Activated CD8-positive, alpha-beta T cell treated with anti-CD3 and anti-CD28 coated beads, Interleukin-2, amount 10 ng/mL, durations not matched to agents 7 days and 5 days (primary cell): ENCODE measurements around the gene STIM2. TPM values are rescaled to one million over a fixed set of nuclear protein-coding genes. Genes with fewer than 3 reads are reported as not detected.
"Not testable (repeated sequence)": the region's sequence is repeated elsewhere in the genome, so short reads cannot be mapped to it uniquely, and the experiment has no call there.

Experiments
- ATAC-seq: fragments of 150-1000 bp; cut with Tn5 transposase; one replicate; pipeline ENCODE4 v1.10.0; 2021; ENCODE audit warnings: moderate library complexity
- CTCF ChIA-PET: fragments of 350-600 bp; sonication (Branson Sonifier 250); formaldehyde crosslinking; loops from one replicate; lab custom pipeline; 2021; ENCODE audit warnings: antibody characterized with exemption; lab: Charles Lee
- POLR2A ChIA-PET: fragments of 350-600 bp; sonication (Branson Sonifier 250); formaldehyde crosslinking; loops from one replicate; lab custom pipeline; 2021; ENCODE audit warnings: antibody characterized with exemption; lab: Charles Lee
- DNase-seq: peaks from one replicate; pipeline ENCODE4 v3.0.0-alpha.2; 2020
- H3K27ac Mint-ChIP-seq: one replicate; pipeline ENCODE4 v1.8.0; 2021; ENCODE audit warnings: mild to moderate bottlenecking, mixed read lengths
- H3K27me3 Mint-ChIP-seq: one replicate; pipeline ENCODE4 v1.8.0; 2021; ENCODE audit warnings: low read depth, mixed read lengths
- H3K36me3 Mint-ChIP-seq: one replicate; pipeline ENCODE4 v1.8.0; 2021; ENCODE audit warnings: low read depth, mixed read lengths
- H3K4me1 Mint-ChIP-seq: one replicate; pipeline ENCODE4 v1.8.0; 2021; ENCODE audit warnings: low read depth, mixed read lengths
- H3K4me3 Mint-ChIP-seq: one replicate; pipeline ENCODE4 v1.8.0; 2021; ENCODE audit warnings: mild to moderate bottlenecking, mixed read lengths
- H3K9me3 Mint-ChIP-seq: one replicate; pipeline ENCODE4 v1.8.0; 2022; ENCODE audit warnings: mixed read lengths; ENCODE audit not compliant: insufficient read depth
- total RNA-seq, 2 experiments: library from RNA; stranded (reverse); gene quantifications; one replicate each; pipeline ENCODE4 v1.2.3, GENCODE V29; 2021

Gene STIM2
- total RNA-seq, 2 experiments from 2014 or later: 52.3 to 53.3 TPM

- POLR2A ChIA-PET: interaction anchor here (0.6 to 5.8 kb wide), 8 partner anchors 13 to 107 kb away, joined by 3 to 125 read pairs (median 7); partner anchors contain the start of gene STIM2
- no peak for DNase-seq
- H3K9me3 Mint-ChIP-seq: peaks cover 12% of the 10 kb centered on the region
- H3K27me3 Mint-ChIP-seq: no peaks in the 10 kb centered on the region
- H3K36me3 Mint-ChIP-seq: peaks cover 37% of the 10 kb centered on the region
- peak overlapping the region; percentile 90 for H3K27ac Mint-ChIP-seq
- ATAC-seq: peak; percentile 27
- H3K4me3 Mint-ChIP-seq: peak overlapping the region; percentile 67
- peaks cover 79% of the 10 kb centered on the region for H3K4me1 Mint-ChIP-seq
- CTCF ChIA-PET: interaction anchor here (0.8 to 4.4 kb wide), 10 partner anchors 13 to 123 kb away, joined by 3 to 39 read pairs (median 8); partner anchors contain the start of gene STIM2
Observed at GRCh38 chr4:26887143-26887542, 26.5 kb downstream of the STIM2 start.

- ChIA-PET CTCF (interaction anchor here (1.0 to 4.4 kb wide), 4 partner anchors 14 to 117 kb away, joined by 3 to 30 read pairs (median 16); no protein-coding TSS in a partner anchor), POLR2A (interaction anchor here (0.6 to 4.8 kb wide), 4 partner anchors 27 to 106 kb away, joined by 3 to 125 read pairs (median 18); partner anchors contain the start of gene STIM2)
- Mint-ChIP-seq H3K4me3 (no peak overlapping the region), H3K27me3 (no peaks in the 10 kb centered on the region), H3K4me1 (peaks cover 79% of the 10 kb centered on the region), H3K27ac (peak overlapping the region; percentile 51), H3K36me3 (peaks cover 42% of the 10 kb centered on the region), H3K9me3 (peaks cover 13% of the 10 kb centered on the region)
- no peak for DNase-seq
- ATAC-seq: no peak
Observed at GRCh38 chr4:26887809-26888208, 27.2 kb downstream of the STIM2 start.

- Mint-ChIP-seq H3K4me1 (peaks cover 73% of the 10 kb centered on the region), H3K4me3 (no peak overlapping the region), H3K36me3 (peaks cover 46% of the 10 kb centered on the region), H3K27ac (no peak overlapping the region), H3K9me3 (peaks cover 13% of the 10 kb centered on the region), H3K27me3 (no peaks in the 10 kb centered on the region)
- CTCF ChIA-PET: interaction anchor here (1.2 kb wide), 1 partner anchor 10 kb away, joined by 3 read pairs; no protein-coding TSS in a partner anchor
- DNase-seq (no peak), ATAC-seq (no peak)
- POLR2A ChIA-PET: no interaction called here
Observed at GRCh38 chr4:26889356-26889755, 28.7 kb downstream of the STIM2 start.

GRCh38 chr4:26891054-26891453 is 30.4 kb downstream of the STIM2 start:
- POLR2A ChIA-PET: interaction anchor here (0.9 kb wide), 1 partner anchor 24 kb away, joined by 4 read pairs; no protein-coding TSS in a partner anchor
- no peaks in the 10 kb centered on the region for H3K27me3 Mint-ChIP-seq
- CTCF ChIA-PET: no interaction called here
- no peak overlapping the region for H3K4me3 Mint-ChIP-seq
- H3K4me1 Mint-ChIP-seq: peaks cover 63% of the 10 kb centered on the region
- H3K36me3 Mint-ChIP-seq: peaks cover 54% of the 10 kb centered on the region
- no peak overlapping the region for H3K27ac Mint-ChIP-seq
- DNase-seq (no peak), ATAC-seq (no peak)
- H3K9me3 Mint-ChIP-seq: peaks cover 13% of the 10 kb centered on the region

- H3K4me1 Mint-ChIP-seq: peaks cover 57% of the 10 kb centered on the region
- DNase-seq (no peak), ATAC-seq (no peak)
- no peak overlapping the region for H3K4me3 Mint-ChIP-seq
- H3K9me3 Mint-ChIP-seq: peaks cover 13% of the 10 kb centered on the region
- H3K36me3 Mint-ChIP-seq: peaks cover 61% of the 10 kb centered on the region
- ChIA-PET POLR2A (interaction anchor here (0.9 kb wide), 1 partner anchor 25 kb away, joined by 4 read pairs; no protein-coding TSS in a partner anchor), CTCF (no interaction called here)
- H3K27me3 Mint-ChIP-seq: no peaks in the 10 kb centered on the region
- peak overlapping the region; percentile 39 for H3K27ac Mint-ChIP-seq
Observed at GRCh38 chr4:26891867-26892266, 31.2 kb downstream of the STIM2 start.

- Mint-ChIP-seq H3K27me3 (no peaks in the 10 kb centered on the region), H3K4me3 (no peak overlapping the region), H3K36me3 (peaks cover 66% of the 10 kb centered on the region), H3K4me1 (peaks cover 52% of the 10 kb centered on the region), H3K9me3 (peaks cover 13% of the 10 kb centered on the region), H3K27ac (peak overlapping the region; percentile 47)
- ChIA-PET CTCF (no interaction called here), POLR2A (no interaction called here)
- ATAC-seq (no peak), DNase-seq (no peak)
Observed at GRCh38 chr4:26892480-26893150, 32.0 kb downstream of the STIM2 start.

- peaks cover 62% of the 10 kb centered on the region for H3K36me3 Mint-ChIP-seq
- ATAC-seq (no peak), DNase-seq (no peak)
- POLR2A ChIA-PET: no interaction called here
- no peak overlapping the region for H3K4me3 Mint-ChIP-seq
- H3K27me3 Mint-ChIP-seq: no peaks in the 10 kb centered on the region
- peaks cover 49% of the 10 kb centered on the region for H3K4me1 Mint-ChIP-seq
- H3K9me3 Mint-ChIP-seq: peaks cover 13% of the 10 kb centered on the region
- H3K27ac Mint-ChIP-seq: no peak overlapping the region
- CTCF ChIA-PET: no interaction called here
Observed at GRCh38 chr4:26893491-26893890, 32.9 kb downstream of the STIM2 start.

- H3K4me3 Mint-ChIP-seq, ATAC-seq, DNase-seq, H3K9me3 Mint-ChIP-seq, CTCF ChIA-PET, H3K27me3 Mint-ChIP-seq, H3K27ac Mint-ChIP-seq: not testable (repeated sequence)
- H3K4me1 Mint-ChIP-seq: peaks cover 44% of the 10 kb centered on the region
- peaks cover 48% of the 10 kb centered on the region for H3K36me3 Mint-ChIP-seq
- POLR2A ChIA-PET: interaction anchor here (0.9 kb wide), 1 partner anchor 9 kb away, joined by 3 read pairs; no protein-coding TSS in a partner anchor
Observed at GRCh38 chr4:26894881-26895280, 34.2 kb downstream of the STIM2 start.

- Mint-ChIP-seq H3K36me3 (peaks cover 41% of the 10 kb centered on the region), H3K27me3 (no peaks in the 10 kb centered on the region), H3K9me3 (peaks cover 4% of the 10 kb centered on the region), H3K4me1 (peaks cover 47% of the 10 kb centered on the region), H3K4me3 (no peak overlapping the region), H3K27ac (no peak overlapping the region)
- no peak for DNase-seq
- CTCF ChIA-PET: no interaction called here
- no peak for ATAC-seq
- POLR2A ChIA-PET: no interaction called here
Observed at GRCh38 chr4:26896636-26897035, 36.0 kb downstream of the STIM2 start.

GRCh38 chr4:26899991-26900390 is 39.4 kb downstream of the STIM2 start:
- ChIA-PET CTCF (interaction anchor here (0.7 to 1.6 kb wide), 6 partner anchors 10 to 101 kb away, joined by 3 to 6 read pairs (median 4); no protein-coding TSS in a partner anchor), POLR2A (interaction anchor here (0.7 to 2.8 kb wide), 2 partner anchors 14 to 77 kb away, joined by 3 to 8 read pairs; no protein-coding TSS in a partner anchor)
- peak; percentile 60 for ATAC-seq
- Mint-ChIP-seq H3K9me3 (no peaks in the 10 kb centered on the region), H3K4me3 (no peak overlapping the region), H3K27ac (no peak overlapping the region), H3K4me1 (peaks cover 56% of the 10 kb centered on the region), H3K27me3 (no peaks in the 10 kb centered on the region), H3K36me3 (peaks cover 37% of the 10 kb centered on the region)
- DNase-seq: no peak

GRCh38 chr4:26900765-26901164 is 40.1 kb downstream of the STIM2 start:
- Mint-ChIP-seq H3K27ac (no peak overlapping the region), H3K36me3 (peaks cover 40% of the 10 kb centered on the region), H3K27me3 (no peaks in the 10 kb centered on the region), H3K4me1 (peaks cover 57% of the 10 kb centered on the region), H3K9me3 (no peaks in the 10 kb centered on the region), H3K4me3 (no peak overlapping the region)
- CTCF ChIA-PET: interaction anchor here (1.6 kb wide), 1 partner anchor 39 kb away, joined by 6 read pairs; no protein-coding TSS in a partner anchor
- DNase-seq (no peak), ATAC-seq (no peak)
- POLR2A ChIA-PET: interaction anchor here (2.8 kb wide), 1 partner anchor 14 kb away, joined by 8 read pairs; no protein-coding TSS in a partner anchor

GRCh38 chr4:26905172-26905571 is 44.5 kb downstream of the STIM2 start:
- POLR2A ChIA-PET: interaction anchor here (1.1 kb wide), 1 partner anchor 44 kb away, joined by 3 read pairs; no protein-coding TSS in a partner anchor
- Mint-ChIP-seq H3K27me3 (no peaks in the 10 kb centered on the region), H3K4me3 (no peak overlapping the region), H3K9me3 (no peaks in the 10 kb centered on the region), H3K4me1 (peaks cover 55% of the 10 kb centered on the region), H3K27ac (peak overlapping the region; percentile 22), H3K36me3 (peaks cover 31% of the 10 kb centered on the region)
- DNase-seq (no peak), ATAC-seq (no peak)
- CTCF ChIA-PET: no interaction called here
